ENCODE measurements around the gene ZNF664. TPM values are rescaled to one million over a fixed set of nuclear protein-coding genes. Genes with fewer than 3 reads are reported as not detected.

The ZNF664 gene
- total RNA-seq, 1 donor from 2014 or later = 27.7 TPM

GRCh38 chr12:124018539-124018938 is 45.5 kb downstream of the ZNF664 start:
- Histone ChIP-seq H3K36me3 (peaks cover 2 to 6% of the 10 kb centered on the region in 2 donors), H3K27ac (no peak overlapping the region), H3K4me3 (no peak overlapping the region), H3K27me3 (no peaks in the 10 kb centered on the region), H3K9me3 (no peaks in the 10 kb centered on the region), H3K4me1 (no peaks in the 10 kb centered on the region)
- intact Hi-C loops (cut with DNase I) = no loop called here
- TF ChIP-seq, protein P1, sequence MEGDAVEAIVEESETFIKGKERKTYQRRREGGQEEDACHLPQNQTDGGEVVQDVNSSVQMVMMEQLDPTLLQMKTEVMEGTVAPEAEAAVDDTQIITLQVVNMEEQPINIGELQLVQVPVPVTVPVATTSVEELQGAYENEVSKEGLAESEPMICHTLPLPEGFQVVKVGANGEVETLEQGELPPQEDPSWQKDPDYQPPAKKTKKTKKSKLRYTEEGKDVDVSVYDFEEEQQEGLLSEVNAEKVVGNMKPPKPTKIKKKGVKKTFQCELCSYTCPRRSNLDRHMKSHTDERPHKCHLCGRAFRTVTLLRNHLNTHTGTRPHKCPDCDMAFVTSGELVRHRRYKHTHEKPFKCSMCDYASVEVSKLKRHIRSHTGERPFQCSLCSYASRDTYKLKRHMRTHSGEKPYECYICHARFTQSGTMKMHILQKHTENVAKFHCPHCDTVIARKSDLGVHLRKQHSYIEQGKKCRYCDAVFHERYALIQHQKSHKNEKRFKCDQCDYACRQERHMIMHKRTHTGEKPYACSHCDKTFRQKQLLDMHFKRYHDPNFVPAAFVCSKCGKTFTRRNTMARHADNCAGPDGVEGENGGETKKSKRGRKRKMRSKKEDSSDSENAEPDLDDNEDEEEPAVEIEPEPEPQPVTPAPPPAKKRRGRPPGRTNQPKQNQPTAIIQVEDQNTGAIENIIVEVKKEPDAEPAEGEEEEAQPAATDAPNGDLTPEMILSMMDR (IDR thresholded peaks at IDR 0.05) = no peak
- no peak for DNase-seq (ENCODE audit: low spot score in 2 of 2)

GRCh38 chr12:124019115-124019514 is 46.1 kb downstream of the ZNF664 start:
- H3K27ac ChIP-seq = no peak overlapping the region
- peaks cover 0 to under 1% of the 10 kb centered on the region in 2 donors for H3K36me3 ChIP-seq
- H3K27me3 ChIP-seq = no peaks in the 10 kb centered on the region
- no peak for DNase-seq (ENCODE audit: low spot score in 2 of 2)
- H3K4me1 ChIP-seq = no peaks in the 10 kb centered on the region
- intact Hi-C loops (cut with DNase I) = no loop called here
- H3K9me3 ChIP-seq = no peaks in the 10 kb centered on the region
- TF ChIP-seq, protein P1 (IDR thresholded peaks at IDR 0.05) = no peak
- H3K4me3 ChIP-seq = no peak overlapping the region

- intact Hi-C loops (cut with DNase I) = no loop called here
- Histone ChIP-seq H3K4me3 (no peak overlapping the region), H3K9me3 (no peaks in the 10 kb centered on the region), H3K36me3 (no peaks in the 10 kb centered on the region), H3K27ac (peak overlapping the region in 1 of 2 donors; percentile 9), H3K4me1 (peaks cover 4 to 5% of the 10 kb centered on the region in 2 donors), H3K27me3 (no peaks in the 10 kb centered on the region)
- DNase-seq (ENCODE audit: low spot score in 2 of 2) = no peak
- TF ChIP-seq, protein P1 (IDR thresholded peaks at IDR 0.05) = no peak
Measured at GRCh38 chr12:124020514-124020949, 47.5 kb downstream of the ZNF664 start.

- no peaks in the 10 kb centered on the region for H3K36me3 ChIP-seq
- intact Hi-C loops (cut with DNase I) = no loop called here
- peak overlapping the region in 1 of 2 donors; percentile 9 for H3K27ac ChIP-seq
- H3K9me3 ChIP-seq = no peaks in the 10 kb centered on the region
- H3K4me3 ChIP-seq = no peak overlapping the region
- H3K27me3 ChIP-seq = no peaks in the 10 kb centered on the region
- H3K4me1 ChIP-seq = peaks cover 4 to 5% of the 10 kb centered on the region in 2 donors
- TF ChIP-seq, protein P1 (IDR thresholded peaks at IDR 0.05) = no peak
- DNase-seq (ENCODE audit: low spot score in 2 of 2) = no peak
Measured at GRCh38 chr12:124021007-124021406, 48.0 kb downstream of the ZNF664 start.

DNA sequence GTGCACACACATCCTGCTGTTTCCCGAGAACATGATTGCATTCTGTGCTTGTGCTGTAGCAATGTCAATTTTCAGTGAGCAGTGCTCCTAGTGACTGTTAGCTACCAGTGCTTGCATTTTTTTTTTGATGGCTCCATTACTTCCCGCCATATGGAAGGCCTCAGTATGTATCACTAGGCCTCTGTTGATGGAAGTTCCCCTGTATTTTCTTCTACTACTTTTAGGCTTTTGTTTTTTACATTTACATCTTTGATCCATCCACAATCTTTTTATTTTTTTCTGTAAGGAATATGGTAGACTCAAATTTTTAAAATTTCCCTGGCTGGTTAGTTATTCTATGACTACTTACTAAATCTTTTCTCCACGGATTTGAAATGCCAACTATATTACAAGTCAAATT is 49.1 kb downstream of the ZNF664 start:
- Histone ChIP-seq H3K36me3 (no peaks in the 10 kb centered on the region), H3K27me3 (no peaks in the 10 kb centered on the region), H3K9me3 (no peaks in the 10 kb centered on the region), H3K4me1 (peaks cover 8 to 12% of the 10 kb centered on the region in 2 donors), H3K4me3 (no peak overlapping the region), H3K27ac (no peak overlapping the region)
- no peak for DNase-seq (ENCODE audit: low spot score in 2 of 2)
- TF ChIP-seq, protein P1 (IDR thresholded peaks at IDR 0.05) = no peak
- intact Hi-C loops (cut with DNase I) = no loop called here

- peak overlapping the region; percentile 29 to 34 for H3K27ac ChIP-seq
- no peaks in the 10 kb centered on the region for H3K27me3 ChIP-seq
- no peak overlapping the region for H3K4me3 ChIP-seq
- no peaks in the 10 kb centered on the region for H3K9me3 ChIP-seq
- intact Hi-C loops (cut with DNase I) = no loop called here
- TF ChIP-seq, protein P1 (IDR thresholded peaks at IDR 0.05) = no peak
- H3K4me1 ChIP-seq = peaks cover 8 to 21% of the 10 kb centered on the region in 2 donors
- DNase-seq (ENCODE audit: low spot score in 2 of 2) = no peak
- no peaks in the 10 kb centered on the region for H3K36me3 ChIP-seq
Measured at GRCh38 chr12:124024263-124024678, 51.3 kb downstream of the ZNF664 start.

Measured in ascending aorta (tissue), 2 donors.